ENCODE results near the gene TOP2A. TPM values are rescaled to one million over a fixed set of nuclear protein-coding genes. Genes with fewer than 3 reads are reported as not detected.

Gene TOP2A
- total RNA-seq, 1 donor from 2014 or later: 32.4 TPM

DNA sequence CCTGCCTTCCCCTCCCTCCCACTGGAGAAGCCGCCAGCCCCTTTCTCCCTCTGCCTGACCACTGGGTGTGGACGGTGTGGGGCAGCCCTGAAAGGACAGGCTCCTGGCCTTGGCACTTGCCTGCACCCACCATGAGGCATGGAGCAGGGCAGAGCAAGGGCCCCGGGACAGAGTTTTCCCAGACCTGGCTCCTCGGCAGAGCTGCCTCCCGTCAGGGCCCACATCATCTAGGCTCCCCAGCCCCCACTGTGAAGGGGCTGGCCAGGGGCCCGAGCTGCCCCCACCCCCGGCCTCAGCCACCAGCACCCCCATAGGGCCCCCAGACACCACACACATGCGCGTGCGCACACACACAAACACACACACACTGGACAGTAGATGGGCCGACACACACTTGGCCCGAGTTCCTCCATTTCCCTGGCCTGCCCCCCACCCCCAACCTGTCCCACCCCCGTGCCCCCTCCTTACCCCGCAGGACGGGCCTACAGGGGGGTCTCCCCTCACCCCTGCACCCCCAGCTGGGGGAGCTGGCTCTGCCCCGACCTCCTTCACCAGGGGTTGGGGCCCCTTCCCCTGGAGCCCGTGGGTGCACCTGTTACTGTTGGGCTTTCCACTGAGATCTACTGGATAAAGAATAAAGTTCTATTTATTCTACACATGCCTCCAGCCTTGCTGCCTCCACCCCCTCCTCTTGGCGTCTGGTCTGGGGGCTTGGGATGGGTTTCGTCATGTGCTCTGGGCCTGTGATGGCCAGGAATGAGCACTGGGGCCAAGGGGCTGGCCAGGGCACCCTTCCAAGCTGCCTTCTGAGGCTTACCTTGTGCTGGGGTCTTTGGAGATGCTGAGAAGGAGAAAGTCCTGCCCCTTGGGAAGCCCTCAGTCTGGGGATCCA, 60.5 kb downstream of the TOP2A start:
- peaks cover 11% of the 10 kb centered on the region for H3K27me3 Mint-ChIP-seq (ENCODE audit: unreplicated experiment)
- no peak for DNase-seq
- H3K36me3 Mint-ChIP-seq (ENCODE audit: unreplicated experiment): no peaks in the 10 kb centered on the region
- no peak overlapping the region for H3K27ac Mint-ChIP-seq (ENCODE audit: unreplicated experiment)
- peaks cover 18% of the 10 kb centered on the region for H3K4me1 Mint-ChIP-seq (ENCODE audit: low read depth, unreplicated experiment)
- H3K9me3 Mint-ChIP-seq (ENCODE audit: unreplicated experiment): peaks cover 13% of the 10 kb centered on the region
- no peak overlapping the region for H3K4me3 Mint-ChIP-seq (ENCODE audit: unreplicated experiment)
- TF ChIP-seq, protein P1, sequence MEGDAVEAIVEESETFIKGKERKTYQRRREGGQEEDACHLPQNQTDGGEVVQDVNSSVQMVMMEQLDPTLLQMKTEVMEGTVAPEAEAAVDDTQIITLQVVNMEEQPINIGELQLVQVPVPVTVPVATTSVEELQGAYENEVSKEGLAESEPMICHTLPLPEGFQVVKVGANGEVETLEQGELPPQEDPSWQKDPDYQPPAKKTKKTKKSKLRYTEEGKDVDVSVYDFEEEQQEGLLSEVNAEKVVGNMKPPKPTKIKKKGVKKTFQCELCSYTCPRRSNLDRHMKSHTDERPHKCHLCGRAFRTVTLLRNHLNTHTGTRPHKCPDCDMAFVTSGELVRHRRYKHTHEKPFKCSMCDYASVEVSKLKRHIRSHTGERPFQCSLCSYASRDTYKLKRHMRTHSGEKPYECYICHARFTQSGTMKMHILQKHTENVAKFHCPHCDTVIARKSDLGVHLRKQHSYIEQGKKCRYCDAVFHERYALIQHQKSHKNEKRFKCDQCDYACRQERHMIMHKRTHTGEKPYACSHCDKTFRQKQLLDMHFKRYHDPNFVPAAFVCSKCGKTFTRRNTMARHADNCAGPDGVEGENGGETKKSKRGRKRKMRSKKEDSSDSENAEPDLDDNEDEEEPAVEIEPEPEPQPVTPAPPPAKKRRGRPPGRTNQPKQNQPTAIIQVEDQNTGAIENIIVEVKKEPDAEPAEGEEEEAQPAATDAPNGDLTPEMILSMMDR (IDR thresholded peaks at IDR 0.05; ENCODE audit: partially characterized antibody, unreplicated experiment): no peak

DNA sequence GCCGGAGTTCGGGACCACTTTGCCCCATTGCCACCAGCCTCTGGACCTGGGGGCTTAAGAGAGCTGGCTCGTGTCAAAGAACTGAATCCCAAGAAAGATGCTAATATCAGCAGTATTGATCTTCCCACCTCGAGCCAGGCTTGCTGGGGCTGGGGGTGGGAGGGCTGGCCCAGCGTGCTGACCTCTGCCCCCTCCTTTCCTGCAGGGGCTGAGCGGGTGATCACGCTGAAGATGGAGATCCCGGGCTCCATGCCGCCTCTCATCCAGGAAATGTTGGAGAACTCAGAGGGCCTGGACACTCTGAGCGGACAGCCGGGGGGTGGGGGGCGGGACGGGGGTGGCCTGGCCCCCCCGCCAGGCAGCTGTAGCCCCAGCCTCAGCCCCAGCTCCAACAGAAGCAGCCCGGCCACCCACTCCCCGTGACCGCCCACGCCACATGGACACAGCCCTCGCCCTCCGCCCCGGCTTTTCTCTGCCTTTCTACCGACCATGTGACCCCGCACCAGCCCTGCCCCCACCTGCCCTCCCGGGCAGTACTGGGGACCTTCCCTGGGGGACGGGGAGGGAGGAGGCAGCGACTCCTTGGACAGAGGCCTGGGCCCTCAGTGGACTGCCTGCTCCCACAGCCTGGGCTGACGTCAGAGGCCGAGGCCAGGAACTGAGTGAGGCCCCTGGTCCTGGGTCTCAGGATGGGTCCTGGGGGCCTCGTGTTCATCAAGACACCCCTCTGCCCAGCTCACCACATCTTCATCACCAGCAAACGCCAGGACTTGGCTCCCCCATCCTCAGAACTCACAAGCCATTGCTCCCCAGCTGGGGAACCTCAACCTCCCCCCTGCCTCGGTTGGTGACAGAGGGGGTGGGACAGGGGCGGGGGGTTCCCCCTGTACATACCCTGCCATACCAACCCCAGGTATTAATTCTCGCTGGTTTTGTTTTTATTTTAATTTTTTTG, 61.6 kb downstream of the TOP2A start:
- no peak overlapping the region for H3K4me3 Mint-ChIP-seq (ENCODE audit: unreplicated experiment)
- H3K36me3 Mint-ChIP-seq (ENCODE audit: unreplicated experiment): no peaks in the 10 kb centered on the region
- peak; percentile 68 for DNase-seq
- H3K27me3 Mint-ChIP-seq (ENCODE audit: unreplicated experiment): peaks cover 12% of the 10 kb centered on the region
- H3K9me3 Mint-ChIP-seq (ENCODE audit: unreplicated experiment): peaks cover 10% of the 10 kb centered on the region
- H3K4me1 Mint-ChIP-seq (ENCODE audit: low read depth, unreplicated experiment): peaks cover 24% of the 10 kb centered on the region
- peak overlapping the region; percentile 55 for H3K27ac Mint-ChIP-seq (ENCODE audit: unreplicated experiment)
- TF ChIP-seq, protein P1 (IDR thresholded peaks at IDR 0.05; ENCODE audit: partially characterized antibody, unreplicated experiment): no peak

DNA sequence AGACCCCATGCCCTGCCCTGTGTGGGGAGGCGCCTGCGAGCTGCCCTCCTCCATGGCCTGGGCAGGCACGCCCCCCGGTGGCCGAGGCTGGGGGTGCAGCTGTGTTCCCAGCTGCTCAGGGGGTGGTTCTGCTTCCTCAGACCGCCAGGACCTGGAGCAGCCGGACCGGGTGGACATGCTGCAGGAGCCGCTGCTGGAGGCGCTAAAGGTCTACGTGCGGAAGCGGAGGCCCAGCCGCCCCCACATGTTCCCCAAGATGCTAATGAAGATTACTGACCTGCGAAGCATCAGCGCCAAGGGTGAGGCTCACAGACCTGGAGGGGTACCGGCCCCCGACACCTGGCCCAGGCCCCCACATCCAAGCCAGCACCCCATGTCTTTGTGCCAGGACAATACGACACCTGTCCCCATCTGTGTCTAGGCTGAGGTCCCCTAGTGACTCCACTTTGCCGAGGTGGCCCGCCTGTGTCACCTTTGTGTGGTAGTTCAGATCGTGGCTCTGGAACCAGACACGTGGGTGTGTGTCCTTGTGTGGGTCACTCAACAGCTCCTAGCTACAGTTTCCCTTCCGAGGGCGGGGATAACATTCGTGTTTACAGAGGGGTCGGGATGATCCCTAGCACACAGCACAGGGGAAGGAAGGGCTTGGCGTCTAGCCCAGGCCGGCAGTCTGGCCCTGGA, 62.4 kb downstream of the TOP2A start:
- Mint-ChIP-seq H3K4me3 (ENCODE audit: unreplicated experiment) (peak overlapping the region; percentile 74), H3K27ac (ENCODE audit: unreplicated experiment) (peak overlapping the region; percentile 55), H3K27me3 (ENCODE audit: unreplicated experiment) (peaks cover 12% of the 10 kb centered on the region), H3K36me3 (ENCODE audit: unreplicated experiment) (no peaks in the 10 kb centered on the region), H3K9me3 (ENCODE audit: unreplicated experiment) (peaks cover 10% of the 10 kb centered on the region), H3K4me1 (ENCODE audit: low read depth, unreplicated experiment) (peaks cover 25% of the 10 kb centered on the region)
- peak; percentile 94 for DNase-seq
- TF ChIP-seq, protein P1 (IDR thresholded peaks at IDR 0.05; ENCODE audit: partially characterized antibody, unreplicated experiment): peak; percentile 97

DNA sequence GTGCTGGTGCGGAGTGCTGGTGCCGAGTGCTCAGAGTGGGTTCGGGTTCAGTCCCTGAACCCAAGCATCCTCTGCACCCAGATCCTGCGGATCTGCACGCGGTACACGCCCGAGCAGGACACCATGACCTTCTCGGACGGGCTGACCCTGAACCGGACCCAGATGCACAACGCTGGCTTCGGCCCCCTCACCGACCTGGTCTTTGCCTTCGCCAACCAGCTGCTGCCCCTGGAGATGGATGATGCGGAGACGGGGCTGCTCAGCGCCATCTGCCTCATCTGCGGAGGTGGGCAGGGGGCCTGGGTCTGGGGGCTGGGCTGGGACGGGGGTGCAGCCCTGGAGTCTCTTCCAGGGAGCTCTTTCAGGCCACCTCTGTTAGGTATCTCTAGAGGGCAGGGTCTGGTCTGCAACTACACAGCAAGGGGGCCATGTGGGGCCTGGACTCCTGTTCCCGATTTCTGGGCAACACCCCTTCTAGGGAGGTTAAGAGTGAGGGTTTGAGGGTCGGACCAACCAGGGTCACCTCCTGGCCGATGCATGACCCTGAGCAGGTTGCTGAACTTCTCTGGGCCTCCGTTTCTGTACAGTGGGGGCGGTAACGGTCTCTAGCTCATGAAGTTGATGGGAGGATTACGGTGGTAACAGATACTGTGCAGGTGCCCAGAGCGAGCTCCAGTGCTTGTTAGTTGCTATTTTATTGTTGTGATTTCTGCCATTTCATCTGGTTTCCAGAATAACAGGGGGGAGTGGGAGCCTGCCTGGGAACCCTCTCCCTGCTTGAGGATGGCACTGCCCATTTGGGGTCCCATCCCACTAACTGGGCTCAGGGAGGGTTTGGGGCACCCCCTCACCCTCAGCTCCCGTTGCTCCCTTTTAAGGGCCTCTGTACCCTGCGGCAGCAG, 63.2 kb downstream of the TOP2A start:
- Mint-ChIP-seq H3K9me3 (ENCODE audit: unreplicated experiment) (peaks cover 11% of the 10 kb centered on the region), H3K4me3 (ENCODE audit: unreplicated experiment) (no peak overlapping the region), H3K4me1 (ENCODE audit: low read depth, unreplicated experiment) (peaks cover 33% of the 10 kb centered on the region), H3K36me3 (ENCODE audit: unreplicated experiment) (no peaks in the 10 kb centered on the region), H3K27ac (ENCODE audit: unreplicated experiment) (no peak overlapping the region), H3K27me3 (ENCODE audit: unreplicated experiment) (peaks cover 15% of the 10 kb centered on the region)
- TF ChIP-seq, protein P1 (IDR thresholded peaks at IDR 0.05; ENCODE audit: partially characterized antibody, unreplicated experiment): no peak
- no peak for DNase-seq
